HG03280 (cell line): ENCODE measurements around the gene SAMD7.

Experiments
- ATAC-seq: cut with Tn5 transposase; IDR thresholded peaks from one replicate; pipeline ENCODE4 v1.9.1; 2021; ENCODE audit warnings: mild to moderate bottlenecking, moderate library complexity; ENCODE audit not compliant: unreplicated experiment

SAMD7 gene

GRCh38 chr3:169907944-169908343 lies 3.4 kb upstream of the SAMD7 start:
- ATAC-seq = no peak

- no peak for ATAC-seq
These were observed 2.0 kb downstream of the SAMD7 start for GRCh38 chr3:169913323-169913722.

GRCh38 chr3:169914321-169914720 lies 2.9 kb downstream of the SAMD7 start:
- ATAC-seq = no peak

GRCh38 chr3:169923189-169923588 lies 11.8 kb downstream of the SAMD7 start:
- ATAC-seq = no peak

- no peak for ATAC-seq
These were observed 12.5 kb downstream of the SAMD7 start for GRCh38 chr3:169923831-169924230.

GRCh38 chr3:169929830-169930519 lies 18.6 kb downstream of the SAMD7 start:
- ATAC-seq = no peak

- ATAC-seq = no peak
These were observed 19.5 kb downstream of the SAMD7 start for GRCh38 chr3:169930843-169931242.

- peak; percentile 86 for ATAC-seq
These were observed 20.6 kb downstream of the SAMD7 start for GRCh38 chr3:169931747-169932520.

- no peak for ATAC-seq
These were observed 27.9 kb downstream of the SAMD7 start for GRCh38 chr3:169939320-169939719.

GRCh38 chr3:169939751-169940150 lies 28.4 kb downstream of the SAMD7 start:
- no peak for ATAC-seq

- peak; percentile 75 for ATAC-seq
These were observed 29.3 kb downstream of the SAMD7 start for GRCh38 chr3:169940470-169941181.

- peak; percentile 82 for ATAC-seq
These were observed 33.9 kb downstream of the SAMD7 start for GRCh38 chr3:169945313-169945712.

GRCh38 chr3:169946336-169946735 lies 35.0 kb downstream of the SAMD7 start:
- ATAC-seq = no peak

- ATAC-seq = no peak
These were observed 37.4 kb downstream of the SAMD7 start for GRCh38 chr3:169948559-169949448.

- ATAC-seq = no peak
These were observed 40.7 kb downstream of the SAMD7 start for GRCh38 chr3:169952045-169952444.

GRCh38 chr3:169953462-169954141 lies 42.2 kb downstream of the SAMD7 start:
- peak; percentile 5 for ATAC-seq

- peak; percentile 79 for ATAC-seq
These were observed 42.9 kb downstream of the SAMD7 start for GRCh38 chr3:169954142-169954756.

GRCh38 chr3:169955406-169955805 lies 44.0 kb downstream of the SAMD7 start:
- no peak for ATAC-seq

GRCh38 chr3:169964176-169964575 lies 52.8 kb downstream of the SAMD7 start:
- ATAC-seq = no peak
